OCI-LY1 (cell line): ENCODE results near the gene EPAS1.

Experiments used
- CTCF ChIP-seq: fragments of 200-600 bp; sonication (generic), shearing (Covaris generic); IDR thresholded peaks from 2 replicates; pipeline ENCODE4 v1.5.1; 2017; ENCODE audit warnings: mild to moderate bottlenecking, antibody characterized with exemption, low read length, moderate library complexity, mixed read lengths
- EZH2 ChIP-seq: fragments of 200-600 bp; sonication (generic), shearing (Covaris generic); IDR thresholded peaks from 2 replicates; pipeline ENCODE4 v1.8.0; 2017; ENCODE audit warnings: borderline replicate concordance, mixed run types, mild to moderate bottlenecking, antibody characterized with exemption, low read length, moderate library complexity, mixed read lengths

GRCh38 chr2:46273919-46274318 is 23.3 kb upstream of the EPAS1 start:
- TF ChIP-seq CTCF (no peak), EZH2 (no peak)
